HEK293T (cell line): Measurements from ENCODE around the gene CACYBP.

Source experiments
- CTCF ChIA-PET: fragments of 350-600 bp; formaldehyde crosslinking; extraction: SDS; loops from one replicate; lab custom pipeline; 2021; ENCODE audit warnings: antibody characterized with exemption, inconsistent platforms; lab: Yijun Ruan, JAX
- POLR2A ChIA-PET: fragments of 350-600 bp; formaldehyde crosslinking; extraction: SDS; loops from one replicate; lab custom pipeline; 2020; ENCODE audit warnings: antibody characterized with exemption, inconsistent platforms; lab: Yijun Ruan, JAX
- DNase-seq: peaks from one replicate; pipeline ENCODE4 v3.0.0; 2012; ENCODE audit warnings: mixed read lengths; ENCODE audit errors: extremely low spot score
- ARNT ChIP-seq: fragments of 450-650 bp; IDR thresholded peaks from 2 replicates; pipeline ENCODE4 v1.6.1; 2017; ENCODE audit warnings: mild to moderate bottlenecking
- BHLHE40 ChIP-seq: fragments of 450-650 bp; IDR thresholded peaks from 2 replicates; pipeline ENCODE4 v1.6.1; 2016; ENCODE audit warnings: mild to moderate bottlenecking, moderate library complexity, borderline replicate concordance
- CTBP1 ChIP-seq: fragments of 450-650 bp; IDR thresholded peaks from 2 replicates; pipeline ENCODE4 v1.6.1; 2016; ENCODE audit warnings: borderline replicate concordance
- ELF4 ChIP-seq: fragments of 450-650 bp; IDR thresholded peaks from 2 replicates; pipeline ENCODE4 v1.6.1; 2017; ENCODE audit warnings: antibody characterized with exemption
- FOXA1 ChIP-seq: fragments of 450-650 bp; IDR thresholded peaks from 2 replicates; pipeline ENCODE4 v1.6.1; 2016; ENCODE audit warnings: mild to moderate bottlenecking
- FOXK2 ChIP-seq: fragments of 450-650 bp; IDR thresholded peaks from 2 replicates; pipeline ENCODE4 v1.6.1; 2016; ENCODE audit warnings: mild to moderate bottlenecking
- FOXM1 ChIP-seq: fragments of 450-650 bp; IDR thresholded peaks from 2 replicates; pipeline ENCODE4 v1.6.1; 2017; ENCODE audit warnings: mild to moderate bottlenecking, borderline replicate concordance
- HDGF ChIP-seq: fragments of 450-650 bp; IDR thresholded peaks from 2 replicates; pipeline ENCODE4 v1.6.1; 2017; ENCODE audit warnings: antibody characterized with exemption, borderline replicate concordance
- L3MBTL2 ChIP-seq: fragments of 450-650 bp; conservative IDR thresholded peaks from 2 replicates; pipeline ENCODE4 v1.6.1; 2016; ENCODE audit warnings: mild to moderate bottlenecking
- LEF1 ChIP-seq: fragments of 450-650 bp; IDR thresholded peaks from 2 replicates; pipeline ENCODE4 v1.6.1; 2017; ENCODE audit warnings: mild to moderate bottlenecking, borderline replicate concordance
- NFRKB ChIP-seq: fragments of 450-650 bp; IDR thresholded peaks from 2 replicates; pipeline ENCODE4 v1.6.1; 2016; ENCODE audit warnings: mild to moderate bottlenecking, moderate library complexity
- PKNOX1 ChIP-seq: fragments of 450-650 bp; IDR thresholded peaks from 2 replicates; pipeline ENCODE4 v1.6.1; 2016
- SP1 ChIP-seq: fragments of 450-650 bp; IDR thresholded peaks from 2 replicates; pipeline ENCODE4 v1.6.1; 2017
- SUZ12 ChIP-seq: fragments of 450-650 bp; IDR thresholded peaks from 2 replicates; pipeline ENCODE4 v1.6.1; 2016; ENCODE audit warnings: mild to moderate bottlenecking
- TARDBP ChIP-seq: fragments of 450-650 bp; IDR thresholded peaks from 2 replicates; pipeline ENCODE4 v1.6.1; 2016
- ZNF384 ChIP-seq: fragments of 450-650 bp; IDR thresholded peaks from 2 replicates; pipeline ENCODE4 v1.6.1; 2016

The CACYBP gene

GRCh38 chr1:174956086-174956485, 43.7 kb upstream of the CACYBP start:
- no peak for TF ChIP-seq L3MBTL2
- no peak for TF ChIP-seq SP1
- no peak for DNase-seq
- POLR2A ChIA-PET = no interaction called here
- CTCF ChIA-PET = no interaction called here

- POLR2A ChIA-PET = no interaction called here
- TF ChIP-seq FOXA1 (no peak), SUZ12 (no peak), ELF4 (no peak), BHLHE40 (no peak), TARDBP (no peak), LEF1 (no peak), FOXM1 (no peak), ZNF384 (no peak), CTBP1 (no peak), PKNOX1 (no peak), L3MBTL2 (no peak), FOXK2 (no peak), NFRKB (no peak), ARNT (no peak), SP1 (no peak), HDGF (no peak)
- CTCF ChIA-PET = no interaction called here
- no peak for DNase-seq
Measured at GRCh38 chr1:174956976-174957375, 42.8 kb upstream of the CACYBP start.

GRCh38 chr1:174957829-174958228, 41.9 kb upstream of the CACYBP start:
- POLR2A ChIA-PET = no interaction called here
- DNase-seq = no peak
- CTCF ChIA-PET = no interaction called here
- TF ChIP-seq ARNT (no peak), TARDBP (no peak), SUZ12 (no peak), SP1 (no peak), FOXM1 (no peak), L3MBTL2 (no peak), FOXA1 (no peak), HDGF (no peak), CTBP1 (no peak), LEF1 (no peak), ELF4 (no peak), ZNF384 (no peak)

GRCh38 chr1:174958396-174958795, 41.4 kb upstream of the CACYBP start:
- ChIA-PET CTCF (no interaction called here), POLR2A (no interaction called here)
- no peak for DNase-seq
- TF ChIP-seq NFRKB = no peak
- TF ChIP-seq LEF1 = no peak
- TF ChIP-seq CTBP1 = no peak
- no peak for TF ChIP-seq TARDBP
- TF ChIP-seq BHLHE40 = no peak
- TF ChIP-seq ELF4 = no peak
- no peak for TF ChIP-seq FOXK2

- DNase-seq = no peak
- ChIA-PET CTCF (no interaction called here), POLR2A (no interaction called here)
- TF ChIP-seq LEF1 (no peak), BHLHE40 (no peak), L3MBTL2 (no peak), TARDBP (no peak)
Measured at GRCh38 chr1:174960362-174960761, 39.4 kb upstream of the CACYBP start.

GRCh38 chr1:174963529-174964125, 36.1 kb upstream of the CACYBP start:
- DNase-seq = no peak
- ChIA-PET CTCF (no interaction called here), POLR2A (no interaction called here)
- TF ChIP-seq PKNOX1 = peak; percentile 3; the same call in 1 of the 2 replicates
- no peak for TF ChIP-seq L3MBTL2

GRCh38 chr1:174964261-174964971, 35.3 kb upstream of the CACYBP start:
- POLR2A ChIA-PET = no interaction called here
- CTCF ChIA-PET = no interaction called here

More at GRCh38 chr1:174964261-174964971, 35.3 kb upstream of the CACYBP start:
- no peak for TF ChIP-seq ELF4
- TF ChIP-seq L3MBTL2 = no peak
- no peak for TF ChIP-seq FOXA1
- no peak for TF ChIP-seq SUZ12
- TF ChIP-seq CTBP1 = no peak
- TF ChIP-seq FOXM1 = no peak
- TF ChIP-seq BHLHE40 = no peak
- TF ChIP-seq PKNOX1 = no peak
- no peak for TF ChIP-seq TARDBP
- no peak for TF ChIP-seq NFRKB
- no peak for TF ChIP-seq ZNF384
- TF ChIP-seq ARNT = no peak
- TF ChIP-seq HDGF = no peak
- no peak for TF ChIP-seq FOXK2
- TF ChIP-seq LEF1 = no peak
- TF ChIP-seq SP1 = no peak
- no peak for DNase-seq
